HepG2 (cell line): Measurements from ENCODE around the gene GJD3. TPM values are rescaled to one million over a fixed set of nuclear protein-coding genes. Genes with fewer than 3 reads are reported as not detected.
A peak's percentile ranks its signal among the peaks of the same experiment; 100 is the strongest.

ENCODE experiments used
- ARID2 ChIP-seq: sonication (generic); formaldehyde crosslinking; IDR thresholded peaks from 2 replicates; pipeline ENCODE4 v1.8.1; 2022; ENCODE audit warnings: mild to moderate bottlenecking, missing genetic modification reagents, borderline replicate concordance
- MTA1 ChIP-seq: sonication (generic); formaldehyde crosslinking; IDR thresholded peaks from 2 replicates; pipeline ENCODE4 v1.4.0; 2020; ENCODE audit warnings: missing genetic modification reagents, mild to moderate bottlenecking, borderline replicate concordance
- NFATC3 ChIP-seq: sonication (generic); formaldehyde crosslinking; IDR thresholded peaks from 2 replicates; pipeline ENCODE4 v1.5.1; 2020; ENCODE audit warnings: mild to moderate bottlenecking, missing genetic modification reagents
- PHF20 ChIP-seq: sonication (generic); formaldehyde crosslinking; IDR thresholded peaks from 2 replicates; pipeline ENCODE4 v1.5.0; 2020; ENCODE audit warnings: mild to moderate bottlenecking, missing genetic modification reagents
- THAP11 ChIP-seq: IDR thresholded peaks from 2 replicates; pipeline ENCODE4 v1.6.1; 2016; ENCODE audit warnings: missing biosample characterization, missing genetic modification reagents
- TP53 ChIP-seq: sonication (generic); formaldehyde crosslinking; conservative IDR thresholded peaks from 2 replicates; pipeline ENCODE4 v1.4.0; 2020; ENCODE audit warnings: missing genetic modification reagents
- ZFP36L2 ChIP-seq: sonication (generic); formaldehyde crosslinking; IDR thresholded peaks from 2 replicates; pipeline ENCODE4 v1.4.0; 2020; ENCODE audit warnings: missing genetic modification reagents
- ZNF17 ChIP-seq: sonication (generic); formaldehyde crosslinking; IDR thresholded peaks from 2 replicates; pipeline ENCODE4 v1.5.0; 2020; ENCODE audit warnings: mild to moderate bottlenecking, missing genetic modification reagents
- ZNF224 ChIP-seq: sonication (generic); formaldehyde crosslinking; IDR thresholded peaks from 2 replicates; pipeline ENCODE4 v1.5.0; 2020; ENCODE audit warnings: mild to moderate bottlenecking, missing genetic modification reagents
- ZNF510 ChIP-seq: sonication (generic); formaldehyde crosslinking; IDR thresholded peaks from 2 replicates; pipeline ENCODE4 v1.4.0; 2020; ENCODE audit warnings: low read depth, mild to moderate bottlenecking, missing genetic modification reagents
- ZNF589 ChIP-seq: sonication (generic); formaldehyde crosslinking; conservative IDR thresholded peaks from 2 replicates; pipeline ENCODE4 v1.8.0; 2022; ENCODE audit warnings: mild to moderate bottlenecking, moderate library complexity, missing genetic modification reagents
- ZNF598 ChIP-seq: sonication (generic); formaldehyde crosslinking; IDR thresholded peaks from 2 replicates; pipeline ENCODE4 v1.5.1; 2020; ENCODE audit warnings: mild to moderate bottlenecking, missing genetic modification reagents, borderline replicate concordance
- ZNF660 ChIP-seq: sonication (generic); formaldehyde crosslinking; IDR thresholded peaks from 2 replicates; pipeline ENCODE4 v1.5.1; 2020; ENCODE audit warnings: mild to moderate bottlenecking, low read depth, missing genetic modification reagents, borderline replicate concordance
- ZNF747 ChIP-seq: sonication (generic); formaldehyde crosslinking; IDR thresholded peaks from 2 replicates; pipeline ENCODE4 v1.8.1; 2023; ENCODE audit warnings: missing genetic modification reagents, mild to moderate bottlenecking, borderline replicate concordance
- ZSCAN21 ChIP-seq: sonication (generic); formaldehyde crosslinking; IDR thresholded peaks from 2 replicates; pipeline ENCODE4 v1.8.0; 2022; ENCODE audit warnings: mild to moderate bottlenecking, missing genetic modification reagents, moderate library complexity, borderline replicate concordance
- polyA plus RNA-seq, 8 experiments: library from polyadenylated mRNA; depleted of rRNA in 3 of 8; stranded (reverse) in 7 of 8; unstranded in 1 of 8; fragments of >200 nt; fragmentation: Illumina TruSeq in 4 of 8; extraction: Trizol in 4 of 8; gene quantifications; 2 replicates each; pipeline versions ENCODE4 v1.2.1 to v1.2.3, GENCODE V29; 2011 to 2016; ENCODE audit warnings: low read depth in 4 of 8, missing spikeins in 1 of 8, mixed read lengths in 1 of 8; ENCODE audit not compliant: insufficient read depth in 1 of 8
- total RNA-seq, 5 experiments: library from RNA; depleted of rRNA; stranded (reverse); fragments of >200 nt; fragmentation: Illumina TruSeq; extraction: Trizol; gene quantifications; 2 replicates each; pipeline ENCODE4 v1.2.3, GENCODE V29; 2016; ENCODE audit warnings: low read depth in 1 of 5
- TF ChIP-seq, protein P1 (sequence below): sonication (generic); formaldehyde crosslinking; IDR thresholded peaks from 2 replicates; pipeline ENCODE4 v1.8.1; 2022; ENCODE audit warnings: low read depth, mild to moderate bottlenecking, missing genetic modification reagents
- TF ChIP-seq, protein P2 (sequence below): sonication (generic); formaldehyde crosslinking; IDR thresholded peaks from 2 replicates; pipeline ENCODE4 v1.4.0; 2020; ENCODE audit warnings: missing genetic modification reagents, borderline replicate concordance
- TF ChIP-seq, protein P3 (sequence below): IDR thresholded peaks from 2 replicates; pipeline ENCODE4 v1.6.1; 2016; ENCODE audit warnings: low read depth, control low read depth
- TF ChIP-seq, protein P4 (sequence below): sonication (generic); formaldehyde crosslinking; IDR thresholded peaks from 2 replicates; pipeline ENCODE4 v1.8.1; 2023; ENCODE audit warnings: mild to moderate bottlenecking, missing genetic modification reagents

GJD3 gene
- total and polyA plus RNA-seq, 2 of the 13 experiments (the other 11 are each of a cell fraction or from before 2014, with no cell fraction given): not detected

DNA sequence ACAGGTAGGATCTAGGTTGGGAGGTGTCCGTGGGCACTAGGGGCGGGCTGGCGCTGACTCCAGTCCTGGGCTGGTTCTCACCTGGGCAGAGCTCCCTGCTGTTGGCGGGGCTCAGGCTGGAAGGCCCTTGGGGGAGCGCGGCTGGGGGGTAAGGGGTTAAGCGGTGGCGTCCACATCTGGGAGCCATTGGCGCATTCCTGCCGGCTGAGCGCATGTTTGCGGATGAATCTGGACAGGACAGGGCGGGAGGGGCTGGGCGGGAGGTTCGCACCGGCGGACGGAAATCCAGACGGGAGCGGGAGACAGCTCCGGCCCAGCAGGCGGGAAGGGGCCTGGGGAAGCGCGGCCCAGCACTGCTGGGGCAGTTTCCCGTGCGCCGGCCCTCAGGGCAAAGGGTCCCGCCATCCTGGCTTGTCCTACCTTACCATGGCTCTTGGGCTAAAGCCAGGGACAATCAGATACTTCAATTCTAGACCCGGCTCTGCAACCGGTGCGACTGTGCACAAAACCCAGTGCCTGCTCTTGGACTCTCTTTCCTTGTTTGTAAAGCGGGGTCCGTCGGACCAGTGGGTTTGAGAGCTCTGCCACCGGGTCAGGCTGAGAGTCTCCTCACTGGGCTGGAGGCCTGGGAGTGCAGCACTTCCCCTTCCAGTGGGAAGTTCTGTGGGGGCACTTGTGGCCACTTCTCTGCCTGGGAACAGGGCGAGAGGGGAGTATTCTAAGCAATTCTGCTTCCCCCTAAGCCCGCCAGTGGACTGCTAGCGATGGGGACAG lies 47.8 kb downstream of the GJD3 start (continued):
- TF ChIP-seq, protein P1, sequence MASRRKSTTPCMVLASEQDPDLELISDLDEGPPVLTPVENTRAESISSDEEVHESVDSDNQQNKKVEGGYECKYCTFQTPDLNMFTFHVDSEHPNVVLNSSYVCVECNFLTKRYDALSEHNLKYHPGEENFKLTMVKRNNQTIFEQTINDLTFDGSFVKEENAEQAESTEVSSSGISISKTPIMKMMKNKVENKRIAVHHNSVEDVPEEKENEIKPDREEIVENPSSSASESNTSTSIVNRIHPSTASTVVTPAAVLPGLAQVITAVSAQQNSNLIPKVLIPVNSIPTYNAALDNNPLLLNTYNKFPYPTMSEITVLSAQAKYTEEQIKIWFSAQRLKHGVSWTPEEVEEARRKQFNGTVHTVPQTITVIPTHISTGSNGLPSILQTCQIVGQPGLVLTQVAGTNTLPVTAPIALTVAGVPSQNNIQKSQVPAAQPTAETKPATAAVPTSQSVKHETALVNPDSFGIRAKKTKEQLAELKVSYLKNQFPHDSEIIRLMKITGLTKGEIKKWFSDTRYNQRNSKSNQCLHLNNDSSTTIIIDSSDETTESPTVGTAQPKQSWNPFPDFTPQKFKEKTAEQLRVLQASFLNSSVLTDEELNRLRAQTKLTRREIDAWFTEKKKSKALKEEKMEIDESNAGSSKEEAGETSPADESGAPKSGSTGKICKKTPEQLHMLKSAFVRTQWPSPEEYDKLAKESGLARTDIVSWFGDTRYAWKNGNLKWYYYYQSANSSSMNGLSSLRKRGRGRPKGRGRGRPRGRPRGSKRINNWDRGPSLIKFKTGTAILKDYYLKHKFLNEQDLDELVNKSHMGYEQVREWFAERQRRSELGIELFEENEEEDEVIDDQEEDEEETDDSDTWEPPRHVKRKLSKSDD (CRISPR knock-in tag): no peak
- TF ChIP-seq, protein P2, sequence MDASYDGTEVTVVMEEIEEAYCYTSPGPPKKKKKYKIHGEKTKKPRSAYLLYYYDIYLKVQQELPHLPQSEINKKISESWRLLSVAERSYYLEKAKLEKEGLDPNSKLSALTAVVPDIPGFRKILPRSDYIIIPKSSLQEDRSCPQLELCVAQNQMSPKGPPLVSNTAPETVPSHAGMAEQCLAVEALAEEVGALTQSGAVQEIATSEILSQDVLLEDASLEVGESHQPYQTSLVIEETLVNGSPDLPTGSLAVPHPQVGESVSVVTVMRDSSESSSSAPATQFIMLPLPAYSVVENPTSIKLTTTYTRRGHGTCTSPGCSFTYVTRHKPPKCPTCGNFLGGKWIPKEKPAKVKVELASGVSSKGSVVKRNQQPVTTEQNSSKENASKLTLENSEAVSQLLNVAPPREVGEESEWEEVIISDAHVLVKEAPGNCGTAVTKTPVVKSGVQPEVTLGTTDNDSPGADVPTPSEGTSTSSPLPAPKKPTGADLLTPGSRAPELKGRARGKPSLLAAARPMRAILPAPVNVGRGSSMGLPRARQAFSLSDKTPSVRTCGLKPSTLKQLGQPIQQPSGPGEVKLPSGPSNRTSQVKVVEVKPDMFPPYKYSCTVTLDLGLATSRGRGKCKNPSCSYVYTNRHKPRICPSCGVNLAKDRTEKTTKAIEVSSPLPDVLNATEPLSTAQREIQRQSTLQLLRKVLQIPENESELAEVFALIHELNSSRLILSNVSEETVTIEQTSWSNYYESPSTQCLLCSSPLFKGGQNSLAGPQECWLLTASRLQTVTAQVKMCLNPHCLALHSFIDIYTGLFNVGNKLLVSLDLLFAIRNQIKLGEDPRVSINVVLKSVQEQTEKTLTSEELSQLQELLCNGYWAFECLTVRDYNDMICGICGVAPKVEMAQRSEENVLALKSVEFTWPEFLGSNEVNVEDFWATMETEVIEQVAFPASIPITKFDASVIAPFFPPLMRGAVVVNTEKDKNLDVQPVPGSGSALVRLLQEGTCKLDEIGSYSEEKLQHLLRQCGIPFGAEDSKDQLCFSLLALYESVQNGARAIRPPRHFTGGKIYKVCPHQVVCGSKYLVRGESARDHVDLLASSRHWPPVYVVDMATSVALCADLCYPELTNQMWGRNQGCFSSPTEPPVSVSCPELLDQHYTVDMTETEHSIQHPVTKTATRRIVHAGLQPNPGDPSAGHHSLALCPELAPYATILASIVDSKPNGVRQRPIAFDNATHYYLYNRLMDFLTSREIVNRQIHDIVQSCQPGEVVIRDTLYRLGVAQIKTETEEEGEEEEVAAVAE: no peak
- TF ChIP-seq, protein P3, sequence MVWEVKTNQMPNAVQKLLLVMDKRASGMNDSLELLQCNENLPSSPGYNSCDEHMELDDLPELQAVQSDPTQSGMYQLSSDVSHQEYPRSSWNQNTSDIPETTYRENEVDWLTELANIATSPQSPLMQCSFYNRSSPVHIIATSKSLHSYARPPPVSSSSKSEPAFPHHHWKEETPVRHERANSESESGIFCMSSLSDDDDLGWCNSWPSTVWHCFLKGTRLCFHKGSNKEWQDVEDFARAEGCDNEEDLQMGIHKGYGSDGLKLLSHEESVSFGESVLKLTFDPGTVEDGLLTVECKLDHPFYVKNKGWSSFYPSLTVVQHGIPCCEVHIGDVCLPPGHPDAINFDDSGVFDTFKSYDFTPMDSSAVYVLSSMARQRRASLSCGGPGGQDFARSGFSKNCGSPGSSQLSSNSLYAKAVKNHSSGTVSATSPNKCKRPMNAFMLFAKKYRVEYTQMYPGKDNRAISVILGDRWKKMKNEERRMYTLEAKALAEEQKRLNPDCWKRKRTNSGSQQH (CRISPR knock-in tag): no peak
- TF ChIP-seq PHF20 (CRISPR knock-in tag): no peak
- TF ChIP-seq ZNF660 (CRISPR knock-in tag): no peak
- TF ChIP-seq ZNF17 (CRISPR knock-in tag): no peak
- no peak for TF ChIP-seq ZNF589 (CRISPR knock-in tag)
- 0 out of 2 replicates have a peak, but pooled peaks have one; percentile 62 for TF ChIP-seq MTA1 (CRISPR knock-in tag)
- 0 out of 2 replicates have a peak, but pooled peaks have one; percentile 7 for TF ChIP-seq ZNF598 (CRISPR knock-in tag)
- no peak; the same call in 1 of the 2 replicates for TF ChIP-seq TP53
- no peak for TF ChIP-seq ARID2 (CRISPR knock-in tag)
- peak; percentile 84; the same call in 1 of the 2 replicates for TF ChIP-seq ZSCAN21
- no peak for TF ChIP-seq ZNF510 (CRISPR knock-in tag)
- TF ChIP-seq, protein P4, sequence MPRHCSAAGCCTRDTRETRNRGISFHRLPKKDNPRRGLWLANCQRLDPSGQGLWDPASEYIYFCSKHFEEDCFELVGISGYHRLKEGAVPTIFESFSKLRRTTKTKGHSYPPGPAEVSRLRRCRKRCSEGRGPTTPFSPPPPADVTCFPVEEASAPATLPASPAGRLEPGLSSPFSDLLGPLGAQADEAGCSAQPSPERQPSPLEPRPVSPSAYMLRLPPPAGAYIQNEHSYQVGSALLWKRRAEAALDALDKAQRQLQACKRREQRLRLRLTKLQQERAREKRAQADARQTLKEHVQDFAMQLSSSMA (CRISPR knock-in tag): 0 out of 2 replicates have a peak, but pooled peaks have one; percentile 49
- TF ChIP-seq ZNF224: 0 out of 2 replicates have a peak, but pooled peaks have one; percentile 25
- no peak for TF ChIP-seq ZFP36L2 (CRISPR knock-in tag)
- TF ChIP-seq NFATC3 (CRISPR knock-in tag): no peak
- peak; percentile 56; the same call in 1 of the 2 replicates for TF ChIP-seq THAP11 (CRISPR knock-in tag)
- peak; percentile 77 for TF ChIP-seq ZNF747
